SK-N-SH treated with all-trans-retinoic acid at 6 μM for 48 hours (cell line): ENCODE data around the gene RPL7A.

Source experiments
- BACH2 ChIP-seq: fragments of 250-450 bp; sonication (Bioruptor Pico); IDR thresholded peaks from 2 replicates; pipeline ENCODE4 v1.9.0; 2021; ENCODE audit warnings: mild to moderate bottlenecking, borderline replicate concordance
- CSDC2 ChIP-seq: fragments of 250-450 bp; sonication (Bioruptor Pico); IDR thresholded peaks from 2 replicates; pipeline ENCODE4 v1.5.0; 2020; ENCODE audit warnings: mild to moderate bottlenecking, moderate library complexity
- GLIS3 ChIP-seq: fragments of 250-450 bp; sonication (Bioruptor Pico); IDR thresholded peaks from 2 replicates; pipeline ENCODE4 v1.5.0; 2020; ENCODE audit warnings: mild to moderate bottlenecking, moderate library complexity
- ISL1 ChIP-seq: fragments of 250-450 bp; sonication (Bioruptor Pico); IDR thresholded peaks from 2 replicates; pipeline ENCODE4 v2.1.2; 2022; ENCODE audit warnings: mild to moderate bottlenecking, moderate library complexity
- ZC3H10 ChIP-seq: fragments of 250-450 bp; sonication (Bioruptor Pico); IDR thresholded peaks from 2 replicates; pipeline ENCODE4 v1.5.1; 2021; ENCODE audit warnings: mild to moderate bottlenecking, moderate library complexity
- ZNF565 ChIP-seq: fragments of 450-650 bp; formaldehyde crosslinking; conservative IDR thresholded peaks from 2 replicates; pipeline ENCODE4 v1.5.0; 2020; ENCODE audit warnings: low read depth, mild to moderate bottlenecking, moderate library complexity
- TF ChIP-seq, protein P1 (sequence below): fragments of 250-450 bp; sonication (Bioruptor Pico); IDR thresholded peaks from 2 replicates; pipeline ENCODE4 v1.8.0; 2020; ENCODE audit warnings: mild to moderate bottlenecking, moderate library complexity, borderline replicate concordance

DNA sequence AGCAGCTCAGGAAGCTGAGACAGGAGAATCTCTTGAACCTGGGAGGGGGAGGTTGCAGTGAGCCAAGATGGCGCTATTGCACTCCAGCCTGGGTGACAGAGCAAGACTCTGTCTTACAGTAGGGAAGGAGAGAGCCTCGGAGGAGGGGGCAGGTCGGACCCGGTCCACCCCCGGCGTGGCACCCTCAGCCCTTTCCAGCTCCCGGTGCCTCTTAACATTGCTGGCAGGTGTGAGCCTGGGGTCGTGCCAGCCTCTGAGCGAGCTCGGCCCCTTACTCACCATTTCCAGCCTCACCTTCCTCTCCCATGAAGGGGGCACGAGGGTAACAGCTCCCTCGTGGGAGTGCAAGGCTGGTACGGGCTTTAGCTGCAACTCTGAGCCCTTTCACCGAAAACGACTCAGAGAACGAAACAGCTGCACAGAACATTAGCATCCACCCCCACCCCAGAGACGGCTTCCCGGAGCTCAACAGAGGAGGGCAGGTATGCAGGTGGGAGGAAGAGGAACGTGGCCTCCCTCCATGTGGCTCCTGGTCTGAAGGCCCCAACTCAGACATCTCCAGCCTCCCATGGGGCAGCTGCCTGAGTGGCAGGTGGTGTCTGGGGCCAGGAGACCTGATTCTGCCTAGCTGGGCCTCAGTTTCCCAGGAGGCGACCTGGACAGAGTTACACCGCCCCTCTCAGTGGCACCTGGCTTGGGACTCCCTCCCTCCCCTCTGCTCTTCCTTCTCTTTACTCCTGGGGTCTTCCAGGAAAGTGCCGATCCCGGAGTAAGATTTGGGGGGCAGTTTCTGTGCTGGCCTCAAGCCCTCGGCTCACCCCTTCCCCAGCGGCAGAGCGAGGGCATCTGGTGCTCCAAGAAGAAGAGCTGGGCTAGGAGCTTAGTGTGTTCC is 44.5 kb upstream of the RPL7A start:
- TF ChIP-seq ZNF565 (CRISPR knock-in tag): no peak
- no peak for TF ChIP-seq ISL1 (CRISPR knock-in tag)
- TF ChIP-seq BACH2 (CRISPR knock-in tag): no peak
- no peak for TF ChIP-seq GLIS3 (CRISPR knock-in tag)
- no peak for TF ChIP-seq CSDC2 (CRISPR knock-in tag)
- TF ChIP-seq, protein P1, sequence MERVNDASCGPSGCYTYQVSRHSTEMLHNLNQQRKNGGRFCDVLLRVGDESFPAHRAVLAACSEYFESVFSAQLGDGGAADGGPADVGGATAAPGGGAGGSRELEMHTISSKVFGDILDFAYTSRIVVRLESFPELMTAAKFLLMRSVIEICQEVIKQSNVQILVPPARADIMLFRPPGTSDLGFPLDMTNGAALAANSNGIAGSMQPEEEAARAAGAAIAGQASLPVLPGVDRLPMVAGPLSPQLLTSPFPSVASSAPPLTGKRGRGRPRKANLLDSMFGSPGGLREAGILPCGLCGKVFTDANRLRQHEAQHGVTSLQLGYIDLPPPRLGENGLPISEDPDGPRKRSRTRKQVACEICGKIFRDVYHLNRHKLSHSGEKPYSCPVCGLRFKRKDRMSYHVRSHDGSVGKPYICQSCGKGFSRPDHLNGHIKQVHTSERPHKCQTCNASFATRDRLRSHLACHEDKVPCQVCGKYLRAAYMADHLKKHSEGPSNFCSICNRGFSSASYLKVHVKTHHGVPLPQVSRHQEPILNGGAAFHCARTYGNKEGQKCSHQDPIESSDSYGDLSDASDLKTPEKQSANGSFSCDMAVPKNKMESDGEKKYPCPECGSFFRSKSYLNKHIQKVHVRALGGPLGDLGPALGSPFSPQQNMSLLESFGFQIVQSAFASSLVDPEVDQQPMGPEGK (CRISPR knock-in tag): no peak
- no peak for TF ChIP-seq ZC3H10 (CRISPR knock-in tag)
